ENCODE measurements around the gene B9D1.

Gene B9D1

DNA sequence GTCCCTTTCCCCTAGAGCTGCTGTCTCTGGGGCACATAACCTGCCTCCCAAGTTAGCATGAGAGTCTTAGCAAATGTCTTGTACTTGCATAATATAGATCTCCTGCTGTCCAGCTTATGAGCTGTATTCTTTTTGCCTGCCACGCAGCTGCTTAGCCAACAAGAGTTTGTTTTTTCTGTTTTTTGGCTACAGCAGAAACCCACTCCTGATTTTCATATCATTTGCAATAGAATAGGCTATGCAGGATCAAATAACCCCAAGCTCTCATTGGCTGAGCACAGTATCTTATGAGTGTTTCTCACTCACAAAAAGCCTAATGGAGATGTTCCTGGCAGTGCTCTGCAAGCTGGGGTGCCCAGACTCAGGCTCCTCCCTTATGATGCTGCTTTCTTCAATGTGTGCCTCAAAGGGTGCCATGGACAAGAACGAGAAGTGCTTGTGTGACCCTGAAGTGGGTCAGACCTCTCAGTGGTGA is 23.1 kb downstream of the B9D1 start:
- DNase-seq (ENCODE audit: low read depth in 2 of 2): no peak
- TF ChIP-seq, protein P1, sequence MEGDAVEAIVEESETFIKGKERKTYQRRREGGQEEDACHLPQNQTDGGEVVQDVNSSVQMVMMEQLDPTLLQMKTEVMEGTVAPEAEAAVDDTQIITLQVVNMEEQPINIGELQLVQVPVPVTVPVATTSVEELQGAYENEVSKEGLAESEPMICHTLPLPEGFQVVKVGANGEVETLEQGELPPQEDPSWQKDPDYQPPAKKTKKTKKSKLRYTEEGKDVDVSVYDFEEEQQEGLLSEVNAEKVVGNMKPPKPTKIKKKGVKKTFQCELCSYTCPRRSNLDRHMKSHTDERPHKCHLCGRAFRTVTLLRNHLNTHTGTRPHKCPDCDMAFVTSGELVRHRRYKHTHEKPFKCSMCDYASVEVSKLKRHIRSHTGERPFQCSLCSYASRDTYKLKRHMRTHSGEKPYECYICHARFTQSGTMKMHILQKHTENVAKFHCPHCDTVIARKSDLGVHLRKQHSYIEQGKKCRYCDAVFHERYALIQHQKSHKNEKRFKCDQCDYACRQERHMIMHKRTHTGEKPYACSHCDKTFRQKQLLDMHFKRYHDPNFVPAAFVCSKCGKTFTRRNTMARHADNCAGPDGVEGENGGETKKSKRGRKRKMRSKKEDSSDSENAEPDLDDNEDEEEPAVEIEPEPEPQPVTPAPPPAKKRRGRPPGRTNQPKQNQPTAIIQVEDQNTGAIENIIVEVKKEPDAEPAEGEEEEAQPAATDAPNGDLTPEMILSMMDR (IDR thresholded peaks at IDR 0.05; ENCODE audit: low read depth, low read length): no peak
- no peak overlapping the region for H3K4me3 ChIP-seq (replicated peaks in 1 of 2; ENCODE audit: low read depth in 2 of 2, low read length in 2 of 2)

DNA sequence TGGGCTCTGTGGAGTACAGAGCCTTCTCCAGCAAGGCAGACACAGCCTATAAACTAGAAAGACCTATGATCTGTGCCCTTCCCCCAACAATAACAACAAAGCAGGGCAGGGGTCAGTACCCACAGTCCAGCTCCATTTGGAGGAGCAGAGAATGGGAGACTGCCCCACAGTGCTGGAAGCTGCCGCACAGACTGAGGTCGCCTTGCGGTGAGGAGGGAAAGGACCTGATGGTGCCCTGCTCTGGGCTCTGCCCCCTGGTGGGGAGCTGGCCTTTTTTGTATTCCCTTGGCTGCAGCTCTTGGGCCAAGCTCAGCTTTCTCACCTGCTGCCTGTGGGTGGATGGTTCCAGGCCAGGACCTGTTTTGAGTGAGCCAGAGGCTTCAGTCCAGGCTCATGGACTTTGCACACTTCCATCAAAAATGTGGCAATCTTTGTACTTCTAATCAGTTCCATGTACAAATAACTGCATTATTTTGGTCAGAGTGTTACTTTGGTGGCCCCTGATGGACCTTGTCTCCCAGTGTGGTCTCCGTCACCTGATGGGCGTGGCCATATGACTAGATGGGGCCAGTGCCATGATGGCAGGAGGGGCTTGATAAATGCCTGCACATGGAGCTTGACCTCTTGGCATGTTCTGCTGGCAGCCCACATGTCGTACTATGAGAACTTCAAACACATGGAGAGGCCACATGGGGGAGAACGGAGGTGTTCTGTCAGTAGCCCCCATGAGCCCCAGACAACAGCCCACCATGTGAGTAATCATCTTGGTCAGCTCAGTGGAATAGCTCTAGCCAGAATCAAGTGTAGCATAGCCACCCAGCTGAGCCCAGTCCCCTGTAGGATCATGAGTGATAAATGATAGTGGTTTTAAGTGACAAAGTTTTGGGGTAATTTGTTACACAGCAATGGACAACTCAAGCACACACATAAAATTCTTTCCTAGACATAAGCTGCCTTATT is 24.2 kb downstream of the B9D1 start:
- peak; percentile 47 to 56 for DNase-seq (ENCODE audit: low read depth in 2 of 2)
- no peak overlapping the region for H3K4me3 ChIP-seq (replicated peaks in 1 of 2; ENCODE audit: low read depth in 2 of 2, low read length in 2 of 2)
- TF ChIP-seq, protein P1 (IDR thresholded peaks at IDR 0.05; ENCODE audit: low read depth, low read length): peak; percentile 53

DNA sequence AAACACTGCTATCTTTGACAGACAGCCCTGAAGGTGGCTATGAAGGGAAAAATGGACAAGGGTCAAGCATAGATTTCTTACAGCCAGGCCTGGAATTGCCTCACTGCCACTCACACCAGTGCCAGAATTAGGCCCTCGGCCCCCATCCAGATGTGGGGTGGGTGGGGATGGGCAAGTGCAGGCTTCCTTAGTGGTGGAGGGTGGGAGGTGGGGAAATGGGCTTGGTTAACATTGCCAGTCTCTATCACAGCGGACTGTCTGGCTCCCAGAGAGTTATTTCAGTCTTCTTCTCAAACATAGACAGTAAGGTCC is 24.9 kb downstream of the B9D1 start:
- H3K4me3 ChIP-seq (replicated peaks in 1 of 2; ENCODE audit: low read depth in 2 of 2, low read length in 2 of 2): no peak overlapping the region
- DNase-seq (ENCODE audit: low read depth in 2 of 2): peak in 1 of 2 donors; percentile 54
- TF ChIP-seq, protein P1 (IDR thresholded peaks at IDR 0.05; ENCODE audit: low read depth, low read length): no peak

DNA sequence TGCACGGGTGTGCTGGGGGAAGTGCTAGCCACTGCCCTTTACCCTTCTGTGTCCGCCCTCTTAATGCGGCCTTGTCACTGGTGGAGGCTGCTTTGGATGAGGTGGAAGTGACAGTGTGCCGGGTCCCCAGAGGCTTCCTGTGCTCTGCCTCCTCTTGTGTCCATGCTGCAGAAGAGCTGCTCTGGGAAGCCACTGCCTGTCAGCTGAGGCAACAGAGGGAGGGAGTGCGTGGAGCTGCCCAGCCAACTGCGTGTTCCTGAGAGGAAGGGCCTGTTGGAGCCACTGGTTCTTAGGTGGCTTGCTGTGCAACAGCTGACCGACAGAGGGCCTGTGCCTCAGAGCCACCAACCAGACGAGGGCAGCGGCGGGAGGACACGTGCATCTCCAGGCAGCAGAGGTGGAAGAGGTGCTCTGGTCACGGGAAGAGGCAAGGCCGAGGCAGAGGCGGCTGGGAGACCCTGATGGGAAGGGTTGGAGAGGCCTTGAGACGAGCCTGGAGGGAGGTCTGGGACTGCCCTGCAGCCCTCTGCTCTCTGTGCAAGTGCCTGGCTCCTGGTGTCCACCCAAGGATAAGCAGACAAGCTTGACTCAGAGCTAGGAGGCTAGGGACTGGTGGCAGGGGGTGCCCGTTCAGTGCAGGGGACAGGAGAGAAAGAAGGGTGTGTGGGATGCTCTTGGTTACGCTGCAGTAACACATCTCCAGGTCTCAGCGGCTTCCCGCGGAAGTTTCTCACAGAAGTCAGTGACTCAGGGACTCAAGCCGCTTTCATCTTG is 25.4 kb downstream of the B9D1 start:
- TF ChIP-seq, protein P1 (IDR thresholded peaks at IDR 0.05; ENCODE audit: low read depth, low read length): no peak
- H3K4me3 ChIP-seq (replicated peaks in 1 of 2; ENCODE audit: low read depth in 2 of 2, low read length in 2 of 2): no peak overlapping the region
- no peak for DNase-seq (ENCODE audit: low read depth in 2 of 2)

DNA sequence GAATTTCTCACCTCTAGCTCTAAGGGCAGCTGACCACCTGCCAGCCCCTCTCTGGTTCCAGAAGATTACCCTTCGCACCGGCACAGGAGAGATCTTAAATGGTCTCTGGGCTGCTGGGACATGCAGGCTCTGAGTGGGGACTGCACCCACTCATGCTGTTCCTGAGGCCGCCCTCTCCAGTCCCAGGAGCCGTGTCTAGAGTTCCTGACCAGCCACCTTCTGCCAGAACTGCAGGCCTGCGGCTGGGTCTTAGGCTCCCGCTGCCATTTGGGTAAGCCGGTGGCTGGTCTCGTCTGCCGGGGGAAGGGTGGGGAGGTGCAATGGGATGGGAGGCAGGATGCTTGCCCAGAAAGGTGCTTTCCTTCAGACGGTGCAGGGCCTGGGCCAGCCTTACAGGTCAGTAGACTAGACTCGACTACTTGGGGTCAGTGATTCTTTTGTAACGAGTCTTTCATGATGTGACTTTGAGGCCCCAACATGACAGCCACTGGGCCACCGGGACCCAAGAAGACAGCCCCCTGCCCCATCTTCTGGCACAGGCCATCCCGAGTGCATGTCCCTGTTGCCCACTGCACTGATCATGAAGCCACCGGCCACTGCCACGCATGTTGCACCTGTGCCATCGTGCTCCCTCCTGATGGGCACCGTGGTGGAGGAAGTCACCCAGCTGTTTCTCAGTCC is 26.4 kb downstream of the B9D1 start:
- H3K4me3 ChIP-seq (replicated peaks in 1 of 2; ENCODE audit: low read depth in 2 of 2, low read length in 2 of 2): no peak overlapping the region
- TF ChIP-seq, protein P1 (IDR thresholded peaks at IDR 0.05; ENCODE audit: low read depth, low read length): no peak
- DNase-seq (ENCODE audit: low read depth in 2 of 2): no peak

DNA sequence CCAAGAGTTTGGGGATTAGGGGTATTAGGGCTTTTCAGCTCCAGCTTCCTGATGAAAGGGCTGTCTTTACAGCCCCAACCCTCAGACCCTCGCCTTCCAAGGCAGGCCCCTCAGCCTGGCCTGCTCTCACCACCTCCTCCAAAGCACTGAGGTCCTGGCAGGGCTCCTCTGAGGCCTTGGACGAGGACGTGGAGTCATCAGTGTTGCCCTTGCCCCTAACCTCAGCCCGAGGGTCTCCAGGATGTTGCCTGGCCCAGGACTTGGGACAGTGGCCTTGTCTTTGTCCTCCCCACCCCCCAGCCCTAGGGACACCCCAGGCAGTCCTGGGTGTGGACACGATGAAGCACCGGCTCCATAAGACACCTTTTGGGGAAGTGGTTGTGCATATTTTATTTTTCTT is 28.2 kb downstream of the B9D1 start:
- H3K4me3 ChIP-seq (replicated peaks in 1 of 2; ENCODE audit: low read depth in 2 of 2, low read length in 2 of 2): no peak overlapping the region
- no peak for DNase-seq (ENCODE audit: low read depth in 2 of 2)
- TF ChIP-seq, protein P1 (IDR thresholded peaks at IDR 0.05; ENCODE audit: low read depth, low read length): no peak

Measured in cardiac fibroblast (primary cell).